NOMO-1 (cell line): ENCODE measurements around the gene ZNF669.
A peak's percentile ranks its signal among the peaks of the same experiment; 100 is the strongest.

ENCODE experiments used
- DNase-seq, 2 experiments: peaks; one replicate each; lab custom pipeline; 2025; ENCODE audit not compliant: unreplicated experiment in 2 of 2; lab: John Stamatoyannopoulos, UW

The ZNF669 gene

GRCh38 chr1:247111700-247112478, 7.7 kb upstream of the ZNF669 start:
- no peak for DNase-seq

- DNase-seq = no peak
These were observed 7.1 kb upstream of the ZNF669 start for GRCh38 chr1:247111259-247111699.

- no peak for DNase-seq
These were observed 6.6 kb upstream of the ZNF669 start for GRCh38 chr1:247110627-247111258.

GRCh38 chr1:247107694-247108093, 3.5 kb upstream of the ZNF669 start:
- DNase-seq = no peak

DNA sequence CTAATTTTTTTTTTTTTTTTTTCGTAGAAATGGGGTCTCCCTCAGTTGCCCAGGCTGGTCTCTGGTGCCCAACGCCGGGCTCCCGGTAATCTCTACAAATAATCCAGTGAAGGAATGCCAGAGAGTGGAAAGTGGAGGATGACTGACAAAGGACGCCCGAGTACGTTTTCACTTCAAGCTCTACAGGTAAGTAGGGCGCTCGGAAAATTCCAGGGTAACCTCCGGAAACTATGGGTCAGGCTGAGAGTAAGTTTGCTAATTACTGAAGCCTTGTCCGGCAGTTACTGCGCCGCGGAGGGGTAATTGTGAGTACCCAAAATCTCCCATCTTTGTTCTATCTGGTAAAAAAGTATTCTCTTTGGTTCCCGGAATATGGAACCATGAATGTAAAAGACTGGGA, 1.8 kb upstream of the ZNF669 start:
- no peak for DNase-seq

GRCh38 chr1:247104965-247105364, 809 bp upstream of the ZNF669 start:
- DNase-seq = no peak

GRCh38 chr1:247102381-247102780, 1.8 kb downstream of the ZNF669 start:
- no peak for DNase-seq

- DNase-seq = no peak
These were observed 3.4 kb downstream of the ZNF669 start for GRCh38 chr1:247100676-247101279.

GRCh38 chr1:247096958-247097357, 7.2 kb downstream of the ZNF669 start:
- no peak for DNase-seq

DNA sequence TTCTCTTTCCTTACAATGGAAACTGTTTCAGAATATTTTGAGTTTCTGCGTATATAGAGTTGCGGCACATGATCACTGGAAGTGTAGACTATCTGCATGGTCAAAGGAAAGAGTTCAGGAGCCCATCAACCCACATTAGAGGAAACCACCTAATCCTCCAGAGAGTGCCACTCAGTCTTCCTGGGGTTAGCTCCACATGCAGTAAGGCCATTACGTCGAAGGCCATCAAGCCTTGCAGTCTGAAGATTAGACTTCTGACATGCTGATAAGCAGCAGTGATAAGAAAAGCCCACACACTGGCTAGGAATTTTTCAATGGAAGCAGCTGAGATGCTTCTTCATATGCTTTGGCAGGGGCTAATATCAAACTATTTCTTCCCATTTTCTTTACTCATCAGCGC, 7.6 kb downstream of the ZNF669 start:
- DNase-seq = no peak

DNA sequence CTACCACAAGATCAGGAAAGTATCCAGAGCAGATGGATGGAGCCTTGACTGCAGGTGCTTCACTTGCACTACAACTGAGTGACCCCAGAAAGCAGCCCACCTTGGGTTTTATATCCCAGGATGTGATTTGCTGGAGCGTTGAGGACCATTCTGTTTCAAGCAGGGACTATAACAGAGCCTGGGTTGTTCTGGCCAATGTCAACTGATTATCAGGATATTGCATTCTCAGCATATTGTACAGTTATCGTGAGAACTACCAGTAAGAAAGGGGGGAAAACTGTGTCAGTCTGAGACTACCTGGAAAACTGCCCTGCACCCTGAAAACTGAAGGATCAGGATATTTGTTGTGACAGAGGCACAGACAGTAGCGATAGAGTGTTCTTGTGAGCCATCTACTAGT, 8.0 kb downstream of the ZNF669 start:
- no peak for DNase-seq

DNA sequence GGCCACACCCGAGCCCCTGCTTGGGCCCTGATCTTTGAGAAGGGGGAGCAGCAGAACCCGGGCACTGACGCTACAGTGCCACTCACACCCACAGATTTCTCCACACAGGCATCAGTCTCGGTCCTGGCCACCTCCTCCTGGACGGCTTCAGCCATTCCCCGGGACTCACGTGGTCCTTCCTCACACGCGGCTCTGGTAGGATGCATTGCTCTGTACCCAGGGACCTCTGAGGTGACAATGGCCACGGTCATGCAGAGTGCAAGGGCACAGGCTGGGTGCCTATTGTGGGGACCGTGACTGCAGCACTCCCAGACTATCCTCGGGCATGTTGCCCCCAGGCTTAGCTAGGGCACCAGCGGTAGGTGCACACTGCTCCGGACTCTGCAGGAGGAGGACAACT, 13.7 kb downstream of the ZNF669 start:
- no peak for DNase-seq

DNA sequence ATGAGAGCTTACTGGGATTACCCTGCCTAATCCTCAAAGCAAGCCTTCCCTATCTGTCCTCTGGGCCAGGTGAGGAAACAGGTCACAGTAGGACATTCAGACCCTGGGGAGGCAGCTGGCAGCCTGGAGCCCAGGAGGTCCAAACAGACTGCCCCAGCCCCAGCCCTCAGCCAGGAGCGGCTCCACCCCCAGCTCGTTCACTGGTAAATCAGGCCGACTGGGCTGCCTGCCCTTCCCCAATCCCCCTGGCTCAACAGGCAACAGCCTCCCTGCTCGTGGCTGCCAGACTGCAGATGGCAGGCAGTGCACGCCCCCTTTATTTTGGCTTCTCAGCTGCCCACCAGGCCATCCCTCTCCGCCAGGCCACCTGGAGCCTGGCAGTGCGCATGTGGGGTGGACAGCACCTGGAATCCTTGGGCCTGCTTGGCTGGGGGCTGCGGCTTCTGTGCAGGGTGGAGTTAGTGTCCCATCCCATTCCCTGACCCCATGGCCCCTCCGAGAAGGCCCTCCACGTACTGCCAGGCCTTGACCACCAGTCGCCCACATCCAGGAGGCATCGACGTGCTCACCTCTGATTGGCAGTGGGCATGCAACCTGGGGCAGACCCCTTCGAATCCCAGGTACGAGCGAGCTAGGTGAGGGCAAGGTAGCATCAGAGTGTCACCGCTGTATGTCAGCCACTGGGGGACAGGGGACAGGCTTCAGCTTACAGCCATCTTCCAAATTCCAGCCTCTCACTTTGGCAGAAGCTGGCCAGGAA, 14.4 kb downstream of the ZNF669 start:
- no peak for DNase-seq

DNA sequence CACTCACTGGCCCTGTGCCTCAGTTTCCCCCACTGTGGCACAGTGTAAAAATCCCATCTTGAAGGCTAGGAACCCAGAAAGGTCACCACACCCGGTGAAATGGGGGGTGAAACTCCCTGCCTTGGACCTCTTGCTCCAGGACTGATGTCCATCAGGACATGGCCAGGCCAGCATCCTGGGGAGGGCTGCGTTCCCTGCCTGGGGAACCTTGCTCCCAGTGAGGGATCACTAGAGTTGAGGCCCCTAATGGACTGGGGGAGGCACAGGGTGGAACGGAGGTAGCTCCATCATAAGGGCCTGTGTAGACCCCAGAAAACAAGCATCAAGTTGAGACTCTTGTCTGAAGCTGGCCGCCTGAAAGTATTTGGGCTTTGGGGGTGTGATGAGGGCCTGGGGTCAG, 15.2 kb downstream of the ZNF669 start:
- DNase-seq = no peak

DNA sequence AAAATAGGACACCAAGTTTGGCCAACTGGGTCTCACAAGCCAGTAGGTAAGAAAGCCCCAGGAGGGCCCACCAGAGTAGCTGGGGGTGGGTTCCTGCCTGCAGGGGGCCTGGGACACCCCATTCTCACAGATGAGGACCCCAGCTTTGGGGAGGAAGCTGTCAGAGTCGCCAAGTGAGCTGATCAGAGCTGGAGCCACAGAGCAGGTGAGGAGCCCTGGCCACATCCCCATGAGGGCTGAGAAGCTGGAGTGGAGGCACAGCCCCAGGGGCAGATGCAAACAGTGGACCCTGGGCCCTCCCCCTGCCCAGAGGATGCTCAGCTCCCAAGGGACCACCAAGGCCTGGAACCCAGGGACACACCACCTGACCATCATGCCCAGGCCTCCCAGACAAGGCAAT, 16.9 kb downstream of the ZNF669 start:
- DNase-seq = no peak

GRCh38 chr1:247085310-247085709, 18.8 kb downstream of the ZNF669 start:
- no peak for DNase-seq

DNA sequence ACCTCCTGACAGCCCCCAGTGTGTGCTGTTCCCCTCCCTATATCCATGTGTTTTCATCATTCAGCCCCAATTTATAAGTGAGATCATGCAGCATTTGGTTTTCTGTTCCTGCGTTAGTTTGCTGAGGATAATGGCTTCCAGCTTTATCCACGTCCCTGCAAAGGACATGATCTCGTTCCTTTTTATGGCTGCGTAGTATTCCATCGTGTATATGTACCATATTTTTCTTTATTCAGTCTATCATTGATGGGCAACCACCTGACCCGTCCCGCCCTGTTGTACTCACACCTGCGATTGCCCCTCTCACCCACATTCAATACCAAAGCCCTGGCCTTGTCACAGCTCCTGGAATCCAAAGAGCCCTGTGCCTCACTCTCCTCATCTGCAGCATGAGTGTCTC, 19.4 kb downstream of the ZNF669 start:
- no peak for DNase-seq

GRCh38 chr1:247079141-247079874, 24.8 kb downstream of the ZNF669 start:
- peak in 1 of 2 experiments; percentile 48 for DNase-seq

GRCh38 chr1:247078258-247079140, 25.7 kb downstream of the ZNF669 start, which contains the start of gene ZNF670:
ZNF670 (minus strand) TSS chr1:247078811; CDS start chr1:247078596, 215 bp downstream.
- DNase-seq = peak; percentile 92 to 96
